ENCODE measurements around the gene DTD2. TPM values are rescaled to one million over a fixed set of nuclear protein-coding genes. Genes with fewer than 3 reads are reported as not detected.
A peak's percentile ranks its signal among the peaks of the same experiment; 100 is the strongest.

Gene DTD2
- total RNA-seq, 1 experiment from 2014 or later, result 15.2 TPM

DNA sequence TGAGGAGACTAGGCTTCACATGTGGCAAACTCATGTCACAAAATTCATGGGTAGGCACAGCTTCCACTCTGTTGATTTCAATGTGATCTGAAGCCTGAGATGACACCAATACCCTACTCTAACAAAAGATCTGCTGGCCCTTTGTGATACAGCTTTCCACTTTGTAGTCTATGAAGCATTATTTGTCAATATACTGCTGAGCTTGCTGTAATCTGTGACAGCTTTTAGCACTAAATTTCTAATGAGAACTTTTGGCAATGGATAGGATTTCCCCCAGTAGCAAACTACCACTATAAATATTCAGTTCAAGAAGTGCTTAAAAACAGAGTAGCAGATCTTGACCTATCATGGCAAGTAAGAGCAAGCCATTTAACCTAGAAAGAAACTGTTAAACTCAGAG lies 31.4 kb downstream of the DTD2 start:
- ATAC-seq (no peak), DNase-seq (ENCODE audit: low read depth, low spot score) (no peak)
- in situ Hi-C loops (cut with HindIII; ENCODE audit: low pct_unique_long_range_greater_than_20kb, low sequenced_read_pairs), result no loop called here
- POLR2A ChIA-PET, result no interaction called here
- no peaks in the 10 kb centered on the region for H3K27me3 ChIP-seq (ENCODE audit: control insufficient read depth, insufficient read depth, low read length)
- H3K27ac ChIP-seq (ENCODE audit: low read length), result no peak overlapping the region
- intact Hi-C loops (cut with micrococcal nuclease; ENCODE audit: unreplicated experiment), result no loop called here
- H3K4me1 ChIP-seq (ENCODE audit: control insufficient read depth, insufficient read depth, low read length), result peaks cover 2% of the 10 kb centered on the region; the same call in 1 of the 2 replicates
- no TSS peak for BruUV-seq (replicated peaks)
- H3K9me3 ChIP-seq (ENCODE audit: control insufficient read depth, insufficient read depth, low read depth, low read length), result no peaks in the 10 kb centered on the region
- TF ChIP-seq TCF7L2 (IDR thresholded peaks at IDR 0.05; ENCODE audit: low read depth, low read length), result no peak
- TF ChIP-seq, protein P1, sequence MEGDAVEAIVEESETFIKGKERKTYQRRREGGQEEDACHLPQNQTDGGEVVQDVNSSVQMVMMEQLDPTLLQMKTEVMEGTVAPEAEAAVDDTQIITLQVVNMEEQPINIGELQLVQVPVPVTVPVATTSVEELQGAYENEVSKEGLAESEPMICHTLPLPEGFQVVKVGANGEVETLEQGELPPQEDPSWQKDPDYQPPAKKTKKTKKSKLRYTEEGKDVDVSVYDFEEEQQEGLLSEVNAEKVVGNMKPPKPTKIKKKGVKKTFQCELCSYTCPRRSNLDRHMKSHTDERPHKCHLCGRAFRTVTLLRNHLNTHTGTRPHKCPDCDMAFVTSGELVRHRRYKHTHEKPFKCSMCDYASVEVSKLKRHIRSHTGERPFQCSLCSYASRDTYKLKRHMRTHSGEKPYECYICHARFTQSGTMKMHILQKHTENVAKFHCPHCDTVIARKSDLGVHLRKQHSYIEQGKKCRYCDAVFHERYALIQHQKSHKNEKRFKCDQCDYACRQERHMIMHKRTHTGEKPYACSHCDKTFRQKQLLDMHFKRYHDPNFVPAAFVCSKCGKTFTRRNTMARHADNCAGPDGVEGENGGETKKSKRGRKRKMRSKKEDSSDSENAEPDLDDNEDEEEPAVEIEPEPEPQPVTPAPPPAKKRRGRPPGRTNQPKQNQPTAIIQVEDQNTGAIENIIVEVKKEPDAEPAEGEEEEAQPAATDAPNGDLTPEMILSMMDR (IDR thresholded peaks at IDR 0.05), result no peak
- TF ChIP-seq SIN3A (IDR thresholded peaks at IDR 0.05; ENCODE audit: borderline replicate concordance, insufficient read depth, low read depth, low read length), result no peak
- TF ChIP-seq POLR2AphosphoS5 (IDR thresholded peaks at IDR 0.05; ENCODE audit: low read depth, low read length), result no peak
- CTCF ChIA-PET, result no interaction called here
- no peak overlapping the region for H3K4me3 ChIP-seq (ENCODE audit: low read depth in 2 of 2, low read length in 2 of 2)
- no peaks in the 10 kb centered on the region for H3K36me3 ChIP-seq (ENCODE audit: control insufficient read depth, insufficient read depth, low read length)

DNA sequence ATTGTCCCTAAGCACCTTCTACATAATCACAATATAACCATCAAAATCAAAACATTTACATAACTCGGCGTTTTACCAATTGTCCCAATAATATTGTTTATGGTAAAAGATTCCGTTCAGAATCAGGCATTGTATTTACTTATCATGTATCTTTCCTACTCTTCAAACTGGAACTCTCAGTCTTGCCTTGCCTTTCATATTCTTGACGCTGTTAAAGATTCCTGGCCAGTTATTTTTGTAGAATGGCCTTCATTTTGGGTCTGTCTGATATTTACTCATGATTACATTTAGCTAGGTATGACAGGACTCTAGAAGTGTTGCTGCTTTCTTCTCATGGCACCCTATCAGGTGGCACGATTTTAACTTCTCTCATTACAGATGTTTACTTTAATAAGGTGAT lies 36.1 kb downstream of the DTD2 start:
- POLR2A ChIA-PET, result no interaction called here
- Histone ChIP-seq H3K27me3 (ENCODE audit: control insufficient read depth, insufficient read depth, low read length) (no peaks in the 10 kb centered on the region), H3K4me1 (ENCODE audit: control insufficient read depth, insufficient read depth, low read length) (peaks cover 5% of the 10 kb centered on the region; the same call in 1 of the 2 replicates), H3K4me3 (ENCODE audit: low read depth in 2 of 2, low read length in 2 of 2) (peak overlapping the region; percentile 67 to 94; a peak in 3 of 4 replicates), H3K27ac (ENCODE audit: low read length) (peak overlapping the region; percentile 93), H3K36me3 (ENCODE audit: control insufficient read depth, insufficient read depth, low read length) (no peaks in the 10 kb centered on the region; the same call in 1 of the 2 replicates), H3K9me3 (ENCODE audit: control insufficient read depth, insufficient read depth, low read depth, low read length) (no peaks in the 10 kb centered on the region)
- intact Hi-C loops (cut with micrococcal nuclease; ENCODE audit: unreplicated experiment), result no loop called here
- no peak for ATAC-seq
- TSS peak; percentile 78 for BruUV-seq (replicated peaks)
- no peak for DNase-seq (ENCODE audit: low read depth, low spot score)
- CTCF ChIA-PET, result no interaction called here
- in situ Hi-C loops (cut with HindIII; ENCODE audit: low pct_unique_long_range_greater_than_20kb, low sequenced_read_pairs), result no loop called here
- no peak for TF ChIP-seq SIN3A (IDR thresholded peaks at IDR 0.05; ENCODE audit: borderline replicate concordance, insufficient read depth, low read depth, low read length)
- no peak for TF ChIP-seq POLR2AphosphoS5 (IDR thresholded peaks at IDR 0.05; ENCODE audit: low read depth, low read length)
- TF ChIP-seq, protein P1 (IDR thresholded peaks at IDR 0.05), result no peak
- TF ChIP-seq, protein P2, sequence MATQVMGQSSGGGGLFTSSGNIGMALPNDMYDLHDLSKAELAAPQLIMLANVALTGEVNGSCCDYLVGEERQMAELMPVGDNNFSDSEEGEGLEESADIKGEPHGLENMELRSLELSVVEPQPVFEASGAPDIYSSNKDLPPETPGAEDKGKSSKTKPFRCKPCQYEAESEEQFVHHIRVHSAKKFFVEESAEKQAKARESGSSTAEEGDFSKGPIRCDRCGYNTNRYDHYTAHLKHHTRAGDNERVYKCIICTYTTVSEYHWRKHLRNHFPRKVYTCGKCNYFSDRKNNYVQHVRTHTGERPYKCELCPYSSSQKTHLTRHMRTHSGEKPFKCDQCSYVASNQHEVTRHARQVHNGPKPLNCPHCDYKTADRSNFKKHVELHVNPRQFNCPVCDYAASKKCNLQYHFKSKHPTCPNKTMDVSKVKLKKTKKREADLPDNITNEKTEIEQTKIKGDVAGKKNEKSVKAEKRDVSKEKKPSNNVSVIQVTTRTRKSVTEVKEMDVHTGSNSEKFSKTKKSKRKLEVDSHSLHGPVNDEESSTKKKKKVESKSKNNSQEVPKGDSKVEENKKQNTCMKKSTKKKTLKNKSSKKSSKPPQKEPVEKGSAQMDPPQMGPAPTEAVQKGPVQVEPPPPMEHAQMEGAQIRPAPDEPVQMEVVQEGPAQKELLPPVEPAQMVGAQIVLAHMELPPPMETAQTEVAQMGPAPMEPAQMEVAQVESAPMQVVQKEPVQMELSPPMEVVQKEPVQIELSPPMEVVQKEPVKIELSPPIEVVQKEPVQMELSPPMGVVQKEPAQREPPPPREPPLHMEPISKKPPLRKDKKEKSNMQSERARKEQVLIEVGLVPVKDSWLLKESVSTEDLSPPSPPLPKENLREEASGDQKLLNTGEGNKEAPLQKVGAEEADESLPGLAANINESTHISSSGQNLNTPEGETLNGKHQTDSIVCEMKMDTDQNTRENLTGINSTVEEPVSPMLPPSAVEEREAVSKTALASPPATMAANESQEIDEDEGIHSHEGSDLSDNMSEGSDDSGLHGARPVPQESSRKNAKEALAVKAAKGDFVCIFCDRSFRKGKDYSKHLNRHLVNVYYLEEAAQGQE (IDR thresholded peaks at IDR 0.05; ENCODE audit: insufficient read depth in 1 of 2, low read depth in 2 of 2, low read length in 1 of 2), result no peak
- no peak for TF ChIP-seq TCF7L2 (IDR thresholded peaks at IDR 0.05; ENCODE audit: low read depth, low read length)
